Colonic mucosa (tissue), 4 donors: ENCODE data around the gene TXNDC15. TPM values are rescaled to one million over a fixed set of nuclear protein-coding genes. Genes with fewer than 3 reads are reported as not detected.
"Not testable (repeated sequence)": the region's sequence is repeated elsewhere in the genome, so short reads cannot be mapped to it uniquely, and the experiment has no call there.

ENCODE experiments used
- DNase-seq: peaks from one replicate; pipeline ENCODE4 v3.0.0-alpha.2; 2020
- H3K27ac ChIP-seq: fragments of 200-600 bp; one replicate; pipeline ENCODE4 v1.8.0; 2021
- H3K27me3 ChIP-seq: fragments of 200-600 bp; one replicate; pipeline ENCODE4 v1.8.0; 2021
- H3K36me3 ChIP-seq: fragments of 200-600 bp; one replicate; pipeline ENCODE4 v1.8.0; 2021
- H3K4me1 ChIP-seq: fragments of 200-600 bp; one replicate; pipeline ENCODE4 v1.8.0; 2021; ENCODE audit warnings: mild to moderate bottlenecking
- H3K4me3 ChIP-seq: fragments of 200-600 bp; one replicate; pipeline ENCODE4 v1.8.0; 2021
- H3K9ac ChIP-seq, 2 donors: one replicate each; pipeline ENCODE4 v1.7.0; 2013; ENCODE audit warnings: control low read depth in 2 of 2, low read depth in 2 of 2, low read length in 2 of 2
- H3K9me3 ChIP-seq: fragments of 200-600 bp; one replicate; pipeline ENCODE4 v1.8.0; 2021
- CTCF ChIP-seq: fragments of 200-600 bp; IDR thresholded peaks from one replicate; pipeline ENCODE4 v1.8.0; 2022; ENCODE audit warnings: antibody characterized with exemption, mild to moderate bottlenecking
- intact Hi-C: fragments of 100-400 bp; cut with DNase I; formaldehyde crosslinking; loops from one replicate; pipeline ENCODE4 v1.14.1; 2022
- total RNA-seq, 2 donors: library from RNA; stranded (reverse); fragmentation: NEBNext Ultra II Directional in 1 of 2; extraction: Animal tissue kit (Norgen Biotek cat#: 25700) in 1 of 2; gene quantifications; one replicate each; pipeline ENCODE4 v1.2.1, GENCODE V29; 2021
- donor health status: healthy.
- donor health status: DM: no; HTN: no; CAD: no.
- donor health status: DM: no; HTN: no; CAD: no.

TXNDC15 gene
- total RNA-seq, 2 donors from 2014 or later: 30.7 to 31.8 TPM

- Histone ChIP-seq H3K9ac (peak overlapping the region; percentile 81 to 82), H3K36me3 (no peaks in the 10 kb centered on the region), H3K4me1 (peaks cover 7% of the 10 kb centered on the region), H3K9me3 (no peaks in the 10 kb centered on the region), H3K4me3 (peak overlapping the region; percentile 88), H3K27ac (peak overlapping the region; percentile 97), H3K27me3 (no peaks in the 10 kb centered on the region)
- no peak for TF ChIP-seq CTCF
- intact Hi-C loops: no loop called here
- DNase-seq: no peak
Measured at GRCh38 chr5:134846641-134846960, 27.6 kb upstream of the TXNDC15 start.

GRCh38 chr5:134849434-134849933, 24.7 kb upstream of the TXNDC15 start:
- H3K27ac ChIP-seq, H3K36me3 ChIP-seq, H3K4me1 ChIP-seq, H3K27me3 ChIP-seq, intact Hi-C loops, H3K9ac ChIP-seq, DNase-seq, H3K9me3 ChIP-seq, H3K4me3 ChIP-seq: not testable (repeated sequence)

- no peaks in the 10 kb centered on the region for H3K27me3 ChIP-seq
- H3K9me3 ChIP-seq: no peaks in the 10 kb centered on the region
- no peak for TF ChIP-seq CTCF
- intact Hi-C loops: no loop called here
- no peak overlapping the region for H3K27ac ChIP-seq
- H3K4me1 ChIP-seq: peaks cover 7% of the 10 kb centered on the region
- no peak overlapping the region for H3K9ac ChIP-seq
- H3K36me3 ChIP-seq: no peaks in the 10 kb centered on the region
- H3K4me3 ChIP-seq: no peak overlapping the region
- DNase-seq: no peak
Measured at GRCh38 chr5:134851307-134851923, 22.8 kb upstream of the TXNDC15 start.

DNA sequence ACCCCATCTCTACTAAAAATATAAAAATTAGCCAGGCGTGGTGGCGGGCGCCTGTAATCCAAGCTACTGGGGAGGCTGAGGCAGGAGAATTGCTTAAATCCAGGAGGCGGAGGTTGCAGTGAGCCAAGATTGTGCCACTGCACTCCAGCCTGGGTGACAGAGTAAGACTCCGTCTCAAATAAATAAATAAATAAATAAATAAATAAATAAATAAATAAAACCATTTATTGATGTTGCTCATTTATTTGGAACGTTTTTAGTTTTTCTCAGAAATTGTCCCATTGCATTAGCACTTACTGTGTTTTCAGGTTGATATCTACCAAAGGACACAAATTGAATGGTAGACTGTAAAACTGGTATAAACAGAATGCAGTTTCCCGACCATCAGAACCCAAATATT, 17.7 kb upstream of the TXNDC15 start:
- H3K36me3 ChIP-seq, DNase-seq, H3K27ac ChIP-seq: not testable (repeated sequence)

DNA sequence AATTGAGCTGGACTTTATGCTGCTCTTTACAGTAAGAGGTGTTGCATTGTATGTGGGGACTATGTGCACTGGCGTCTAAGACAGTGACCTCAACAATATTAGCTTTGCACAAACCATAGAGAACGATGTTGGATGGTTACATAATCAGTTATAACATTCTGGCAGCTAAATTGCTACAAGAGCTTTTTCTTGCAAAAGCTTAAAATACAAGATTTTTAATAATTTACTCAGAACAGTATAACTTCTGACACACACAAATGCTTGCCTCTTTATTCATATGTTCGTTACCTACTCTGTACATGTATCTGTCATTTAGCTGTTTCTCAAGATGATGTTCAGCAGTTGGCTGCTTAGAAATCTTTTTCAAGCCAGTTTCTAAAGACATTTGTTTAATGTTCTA, 16.8 kb upstream of the TXNDC15 start:
- no peaks in the 10 kb centered on the region for H3K27me3 ChIP-seq
- peaks cover 3% of the 10 kb centered on the region for H3K4me1 ChIP-seq
- no peak overlapping the region for H3K9ac ChIP-seq
- intact Hi-C loops: no loop called here
- no peak for DNase-seq
- H3K4me3 ChIP-seq: no peak overlapping the region
- no peak overlapping the region for H3K27ac ChIP-seq
- no peaks in the 10 kb centered on the region for H3K36me3 ChIP-seq
- H3K9me3 ChIP-seq: no peaks in the 10 kb centered on the region
- TF ChIP-seq CTCF: no peak

More for the DNA sequence above, 17.7 kb upstream of the TXNDC15 start:
- intact Hi-C loops, H3K4me3 ChIP-seq, H3K27me3 ChIP-seq, H3K9ac ChIP-seq, H3K9me3 ChIP-seq, H3K4me1 ChIP-seq: not testable (repeated sequence)

DNA sequence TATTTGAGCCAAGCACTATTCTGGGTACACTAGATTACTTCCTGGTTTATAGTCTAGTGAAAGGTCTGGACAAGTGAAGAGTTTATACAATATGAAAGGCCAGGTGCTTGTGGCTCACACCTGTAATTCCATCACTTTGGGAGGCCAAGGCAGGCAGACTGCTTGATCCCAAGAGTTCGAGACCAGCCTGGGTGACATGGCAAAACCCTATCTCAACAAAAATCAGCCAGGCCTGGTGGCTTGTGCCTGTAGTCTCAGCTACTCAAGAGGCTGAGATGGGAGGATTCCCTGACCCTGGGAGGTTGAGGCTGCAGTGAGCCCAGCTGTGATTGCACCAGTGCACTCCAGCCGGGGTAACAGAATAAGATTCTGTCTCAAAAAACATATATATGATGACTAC, 9.5 kb upstream of the TXNDC15 start:
- no peak overlapping the region for H3K4me3 ChIP-seq
- H3K27ac ChIP-seq: no peak overlapping the region
- intact Hi-C loops: no loop called here
- no peaks in the 10 kb centered on the region for H3K36me3 ChIP-seq
- TF ChIP-seq CTCF: no peak
- no peaks in the 10 kb centered on the region for H3K4me1 ChIP-seq
- no peaks in the 10 kb centered on the region for H3K9me3 ChIP-seq
- no peaks in the 10 kb centered on the region for H3K27me3 ChIP-seq
- no peak for DNase-seq
- H3K9ac ChIP-seq: no peak overlapping the region
